Activated CD8-positive, alpha-beta T cell treated with anti-CD3 and anti-CD28 coated beads for 36 hours (primary cell): Measurements from ENCODE around the gene SSU72. TPM values are rescaled to one million over a fixed set of nuclear protein-coding genes. Genes with fewer than 3 reads are reported as not detected.
A peak's percentile ranks its signal among the peaks of the same experiment; 100 is the strongest.

Experiments
- ATAC-seq: fragments of 200-7000 bp; cut with Tn5 transposase; one replicate; pipeline ENCODE4 v1.10.0; 2021; ENCODE audit warnings: mild to moderate bottlenecking, moderate library complexity
- CTCF ChIA-PET: fragments of 350-600 bp; sonication (Branson Sonifier 250); formaldehyde crosslinking; loops from one replicate; lab custom pipeline; 2021; ENCODE audit warnings: antibody characterized with exemption; lab: Charles Lee
- POLR2A ChIA-PET: fragments of 350-600 bp; sonication (Branson Sonifier 250); formaldehyde crosslinking; loops from one replicate; lab custom pipeline; 2021; ENCODE audit warnings: antibody characterized with exemption; lab: Charles Lee
- DNase-seq: peaks from one replicate; pipeline ENCODE4 v3.0.0-alpha.2; 2020
- H3K27ac Mint-ChIP-seq: one replicate; pipeline ENCODE4 v1.8.0; 2021; ENCODE audit warnings: mild to moderate bottlenecking, mixed read lengths
- H3K27me3 Mint-ChIP-seq: one replicate; pipeline ENCODE4 v1.8.0; 2021; ENCODE audit warnings: mixed read lengths
- H3K36me3 Mint-ChIP-seq: one replicate; pipeline ENCODE4 v1.8.0; 2021; ENCODE audit warnings: low read depth, mixed read lengths
- H3K4me1 Mint-ChIP-seq: one replicate; pipeline ENCODE4 v1.8.0; 2021; ENCODE audit warnings: low read depth, mixed read lengths
- H3K4me3 Mint-ChIP-seq: one replicate; pipeline ENCODE4 v1.8.0; 2021; ENCODE audit warnings: mild to moderate bottlenecking, moderate library complexity, mixed read lengths
- H3K9me3 Mint-ChIP-seq: one replicate; pipeline ENCODE4 v1.8.0; 2021; ENCODE audit warnings: mixed read lengths
- intact Hi-C: fragments of 100-400 bp; cut with micrococcal nuclease; formaldehyde crosslinking; loops from one replicate; pipeline ENCODE4 v1.10.0; 2022
- total RNA-seq, 2 experiments: library from RNA; stranded (reverse); gene quantifications; one replicate each; pipeline ENCODE4 v1.2.3, GENCODE V29; 2021
- TF ChIP-seq, protein P1 (sequence below): fragments of 200-600 bp; IDR thresholded peaks from one replicate; pipeline ENCODE4 v1.8.0; 2022; ENCODE audit warnings: antibody characterized with exemption, mild to moderate bottlenecking

Gene SSU72
- total RNA-seq, 2 experiments from 2014 or later, result 111 to 113 TPM

DNA sequence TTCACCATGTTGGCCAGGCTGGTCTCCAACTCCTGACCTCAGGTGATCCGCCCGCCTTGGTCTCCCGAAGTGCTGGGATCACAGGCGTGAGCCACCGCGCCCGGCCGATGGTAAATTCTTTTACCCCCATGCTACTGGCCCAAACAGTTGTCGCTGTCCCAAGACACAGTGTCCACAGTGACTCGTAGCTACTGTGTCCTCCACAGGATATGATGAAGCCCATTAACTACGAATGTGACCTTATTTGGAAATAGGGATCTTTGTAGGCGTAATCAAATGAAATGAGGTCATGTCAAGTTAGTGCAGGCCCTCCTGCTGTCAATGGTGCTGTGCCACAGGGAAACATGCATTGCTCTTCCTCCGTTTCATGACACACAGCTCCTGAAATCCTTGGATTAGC is 16.8 kb upstream of the SSU72 start:
- Mint-ChIP-seq H3K27me3 (peaks cover 5% of the 10 kb centered on the region), H3K4me1 (no peaks in the 10 kb centered on the region), H3K9me3 (no peaks in the 10 kb centered on the region), H3K36me3 (no peaks in the 10 kb centered on the region), H3K27ac (no peak overlapping the region), H3K4me3 (no peak overlapping the region)
- ATAC-seq (peak; percentile 30), DNase-seq (no peak)
- ChIA-PET POLR2A (interaction anchor here (0.8 kb wide), 1 partner anchor 62 kb away, joined by 3 read pairs; no protein-coding TSS in a partner anchor), CTCF (no interaction called here)
- TF ChIP-seq, protein P1, sequence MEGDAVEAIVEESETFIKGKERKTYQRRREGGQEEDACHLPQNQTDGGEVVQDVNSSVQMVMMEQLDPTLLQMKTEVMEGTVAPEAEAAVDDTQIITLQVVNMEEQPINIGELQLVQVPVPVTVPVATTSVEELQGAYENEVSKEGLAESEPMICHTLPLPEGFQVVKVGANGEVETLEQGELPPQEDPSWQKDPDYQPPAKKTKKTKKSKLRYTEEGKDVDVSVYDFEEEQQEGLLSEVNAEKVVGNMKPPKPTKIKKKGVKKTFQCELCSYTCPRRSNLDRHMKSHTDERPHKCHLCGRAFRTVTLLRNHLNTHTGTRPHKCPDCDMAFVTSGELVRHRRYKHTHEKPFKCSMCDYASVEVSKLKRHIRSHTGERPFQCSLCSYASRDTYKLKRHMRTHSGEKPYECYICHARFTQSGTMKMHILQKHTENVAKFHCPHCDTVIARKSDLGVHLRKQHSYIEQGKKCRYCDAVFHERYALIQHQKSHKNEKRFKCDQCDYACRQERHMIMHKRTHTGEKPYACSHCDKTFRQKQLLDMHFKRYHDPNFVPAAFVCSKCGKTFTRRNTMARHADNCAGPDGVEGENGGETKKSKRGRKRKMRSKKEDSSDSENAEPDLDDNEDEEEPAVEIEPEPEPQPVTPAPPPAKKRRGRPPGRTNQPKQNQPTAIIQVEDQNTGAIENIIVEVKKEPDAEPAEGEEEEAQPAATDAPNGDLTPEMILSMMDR, result no peak
- intact Hi-C loops, result no loop called here

DNA sequence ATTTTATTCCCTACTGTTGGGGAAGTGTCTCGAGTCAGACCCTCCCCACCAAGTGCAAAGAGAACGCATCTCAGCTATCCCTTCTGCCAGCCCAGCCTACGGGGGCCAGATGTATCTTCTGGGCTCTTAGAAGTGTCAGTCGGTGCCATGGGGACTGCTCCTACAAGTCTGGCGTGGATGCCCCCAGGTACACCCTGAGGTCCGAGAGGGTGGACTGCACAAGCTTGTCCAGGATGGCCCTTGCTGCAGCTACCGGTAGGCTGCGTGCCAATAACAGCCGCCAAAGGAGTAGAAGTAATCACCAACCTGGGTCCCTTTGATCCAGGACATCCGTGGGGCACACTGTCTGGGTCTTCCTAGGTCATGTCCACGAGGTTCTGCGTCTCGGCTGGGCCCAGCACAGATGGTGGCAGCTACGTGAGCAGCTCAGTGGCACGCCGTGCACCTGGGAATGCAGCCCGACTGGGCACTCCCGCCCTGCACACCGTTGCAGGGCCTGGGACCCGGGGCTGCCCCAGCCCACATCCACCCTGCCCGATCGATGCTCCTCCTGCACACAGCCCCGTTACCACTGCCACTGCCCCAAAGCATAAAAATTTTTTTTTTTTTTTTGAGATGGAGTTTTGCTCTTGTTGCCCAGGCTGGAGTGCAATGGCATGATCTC is 8.8 kb upstream of the SSU72 start:
- Mint-ChIP-seq H3K9me3 (no peaks in the 10 kb centered on the region), H3K27me3 (peaks cover 14% of the 10 kb centered on the region), H3K27ac (no peak overlapping the region), H3K4me3 (no peak overlapping the region), H3K36me3 (no peaks in the 10 kb centered on the region), H3K4me1 (peaks cover 4% of the 10 kb centered on the region)
- ATAC-seq (no peak), DNase-seq (no peak)
- intact Hi-C loops, result no loop called here
- POLR2A ChIA-PET, result interaction anchor here (0.6 kb wide), 1 partner anchor 245 kb away, joined by 3 read pairs; no protein-coding TSS in a partner anchor
- TF ChIP-seq, protein P1, result no peak
- CTCF ChIA-PET, result no interaction called here

GRCh38 chr1:1582585-1583346 is 8.1 kb upstream of the SSU72 start:
- intact Hi-C loops, result no loop called here
- CTCF ChIA-PET, result no interaction called here
- no peak for DNase-seq
- POLR2A ChIA-PET, result no interaction called here
- H3K4me1 Mint-ChIP-seq, result peaks cover 4% of the 10 kb centered on the region
- H3K27me3 Mint-ChIP-seq, result peaks cover 13% of the 10 kb centered on the region
- ATAC-seq, result no peak
- H3K4me3 Mint-ChIP-seq, result no peak overlapping the region
- H3K9me3 Mint-ChIP-seq, result no peaks in the 10 kb centered on the region
- no peak overlapping the region for H3K27ac Mint-ChIP-seq
- no peaks in the 10 kb centered on the region for H3K36me3 Mint-ChIP-seq
- TF ChIP-seq, protein P1, result no peak

DNA sequence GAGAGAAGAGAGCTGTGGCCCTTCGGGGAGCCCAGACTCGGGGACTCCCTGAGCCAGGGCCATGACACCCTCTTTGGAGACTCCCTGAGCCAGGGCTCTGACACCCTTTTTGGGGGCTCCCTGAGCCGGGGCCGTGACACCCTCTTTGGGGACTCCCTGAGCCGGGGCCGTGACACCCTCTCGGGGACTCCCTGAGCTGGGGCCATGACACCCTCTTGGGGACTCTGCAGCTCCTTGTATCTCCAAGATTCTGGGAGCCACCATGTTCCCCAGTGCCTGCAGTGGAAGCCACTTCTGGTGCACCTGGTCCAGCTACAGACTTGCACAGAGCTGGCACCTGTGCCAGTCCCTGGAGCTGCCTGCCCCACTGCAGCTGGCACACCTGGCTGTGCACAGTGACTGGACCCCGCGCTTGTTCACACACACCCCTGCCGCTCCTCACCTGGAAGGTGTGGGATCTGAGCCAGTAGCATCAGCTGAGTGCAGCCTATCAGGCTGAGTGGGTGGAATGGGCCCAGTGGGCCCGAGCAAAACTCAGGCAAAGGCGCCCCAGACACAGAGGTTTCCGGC is 3.8 kb upstream of the SSU72 start:
- Mint-ChIP-seq H3K27me3 (peaks cover 8% of the 10 kb centered on the region), H3K36me3 (peaks cover 4% of the 10 kb centered on the region), H3K4me3 (no peak overlapping the region), H3K9me3 (no peaks in the 10 kb centered on the region), H3K4me1 (peaks cover 11% of the 10 kb centered on the region), H3K27ac (no peak overlapping the region)
- ATAC-seq (no peak), DNase-seq (no peak)
- TF ChIP-seq, protein P1, result no peak
- ChIA-PET CTCF (interaction anchor here (0.7 to 2.0 kb wide), 6 partner anchors 9 to 207 kb away, joined by 3 to 10 read pairs (median 3); partner anchors contain the start of gene MIB2), POLR2A (interaction anchor here (1.1 to 1.4 kb wide), 3 partner anchors 17 to 35 kb away, joined by 3 to 6 read pairs (median 4); no protein-coding TSS in a partner anchor)
- intact Hi-C loops, result no loop called here
